Measurements from ENCODE around the gene RAE1. TPM values are rescaled to one million over a fixed set of nuclear protein-coding genes. Genes with fewer than 3 reads are reported as not detected.

The RAE1 gene
- total RNA-seq, 1 donor from 2014 or later = 21.1 TPM

DNA sequence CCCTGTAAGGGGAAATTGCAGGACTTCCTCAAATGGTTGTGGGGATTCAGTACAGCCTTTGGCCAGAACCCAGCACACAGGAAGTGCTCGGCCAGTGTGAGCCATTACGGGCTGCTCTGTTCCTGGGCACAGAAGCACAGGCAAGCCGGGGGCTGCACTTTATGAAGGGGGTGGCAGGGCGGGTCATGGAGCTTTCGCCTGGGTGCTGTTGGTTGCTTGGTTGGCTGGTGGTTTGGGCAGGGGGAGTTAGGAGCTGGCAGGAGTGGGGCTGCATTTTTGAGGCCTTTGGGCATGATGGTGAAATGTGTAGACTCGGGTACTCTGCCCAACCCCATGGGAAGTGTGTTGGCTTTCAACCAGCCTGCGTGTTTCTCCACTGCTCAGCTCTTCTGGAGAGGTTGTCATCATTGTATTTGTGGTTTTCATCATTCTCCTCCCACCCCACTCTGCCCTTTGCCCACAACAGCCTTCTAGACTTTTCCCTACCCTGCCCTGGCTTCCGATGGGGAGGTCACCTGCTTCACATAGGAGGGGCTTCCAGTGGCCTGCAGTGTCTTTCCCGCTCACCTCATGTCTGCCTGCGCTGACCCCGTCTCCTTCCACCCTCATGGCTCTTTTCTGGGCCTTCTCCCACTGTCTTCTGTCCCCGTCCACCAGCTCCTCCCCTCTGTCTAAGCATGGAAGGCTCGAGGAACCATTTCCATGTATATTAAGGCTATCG is 24.0 kb downstream of the RAE1 start:
- no peaks in the 10 kb centered on the region for H3K27me3 ChIP-seq
- no peak for TF ChIP-seq POLR2AphosphoS5 (IDR thresholded peaks at IDR 0.05; ENCODE audit: insufficient read depth in 1 of 2, low read depth in 1 of 2)
- TF ChIP-seq, protein P1, sequence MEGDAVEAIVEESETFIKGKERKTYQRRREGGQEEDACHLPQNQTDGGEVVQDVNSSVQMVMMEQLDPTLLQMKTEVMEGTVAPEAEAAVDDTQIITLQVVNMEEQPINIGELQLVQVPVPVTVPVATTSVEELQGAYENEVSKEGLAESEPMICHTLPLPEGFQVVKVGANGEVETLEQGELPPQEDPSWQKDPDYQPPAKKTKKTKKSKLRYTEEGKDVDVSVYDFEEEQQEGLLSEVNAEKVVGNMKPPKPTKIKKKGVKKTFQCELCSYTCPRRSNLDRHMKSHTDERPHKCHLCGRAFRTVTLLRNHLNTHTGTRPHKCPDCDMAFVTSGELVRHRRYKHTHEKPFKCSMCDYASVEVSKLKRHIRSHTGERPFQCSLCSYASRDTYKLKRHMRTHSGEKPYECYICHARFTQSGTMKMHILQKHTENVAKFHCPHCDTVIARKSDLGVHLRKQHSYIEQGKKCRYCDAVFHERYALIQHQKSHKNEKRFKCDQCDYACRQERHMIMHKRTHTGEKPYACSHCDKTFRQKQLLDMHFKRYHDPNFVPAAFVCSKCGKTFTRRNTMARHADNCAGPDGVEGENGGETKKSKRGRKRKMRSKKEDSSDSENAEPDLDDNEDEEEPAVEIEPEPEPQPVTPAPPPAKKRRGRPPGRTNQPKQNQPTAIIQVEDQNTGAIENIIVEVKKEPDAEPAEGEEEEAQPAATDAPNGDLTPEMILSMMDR (IDR thresholded peaks at IDR 0.05) = no peak
- no peak for TF ChIP-seq POLR2A (IDR thresholded peaks at IDR 0.05)
- peaks cover 0 to 80% of the 10 kb centered on the region in 2 donors for H3K36me3 ChIP-seq
- no peak for DNase-seq (ENCODE audit: extremely low spot score in 2 of 2)
- no peak overlapping the region for H3K4me3 ChIP-seq
- no peaks in the 10 kb centered on the region for H3K9me3 ChIP-seq
- intact Hi-C loops (cut with DNase I) = no loop called here
- no peak overlapping the region for H3K27ac ChIP-seq
- H3K4me1 ChIP-seq = no peaks in the 10 kb centered on the region

DNA sequence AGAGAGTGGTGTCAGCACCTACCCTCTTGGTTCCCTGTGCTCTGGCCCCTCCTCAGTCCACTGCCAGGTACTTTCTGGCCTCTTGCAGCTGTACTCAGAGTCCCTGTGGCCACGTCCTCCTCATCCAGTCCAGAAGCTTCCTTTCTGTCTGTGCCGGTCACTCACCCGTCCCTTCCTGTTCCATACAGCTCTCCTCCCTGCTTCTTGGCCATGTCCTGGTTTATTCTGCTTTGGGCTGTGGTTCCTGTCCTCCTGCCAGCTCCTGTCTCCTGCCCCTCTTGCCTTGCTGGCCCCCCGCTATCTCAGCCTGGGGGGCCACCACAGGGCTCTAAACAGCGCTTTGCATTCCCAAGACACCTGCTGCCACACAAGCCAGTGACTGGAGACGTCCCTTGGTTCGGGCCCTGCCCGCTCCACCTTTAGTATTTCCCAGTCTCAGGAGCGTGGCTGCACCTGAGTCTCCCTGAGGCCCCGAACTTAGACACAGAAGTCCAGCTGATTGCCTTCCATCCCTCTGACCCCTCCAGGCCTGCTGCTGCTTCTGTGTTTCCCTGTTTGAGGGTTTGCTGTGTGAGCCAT is 24.7 kb downstream of the RAE1 start:
- Histone ChIP-seq H3K9me3 (no peaks in the 10 kb centered on the region), H3K4me3 (no peak overlapping the region), H3K27me3 (no peaks in the 10 kb centered on the region), H3K4me1 (no peaks in the 10 kb centered on the region), H3K27ac (no peak overlapping the region), H3K36me3 (peaks cover 0 to 73% of the 10 kb centered on the region in 2 donors)
- DNase-seq (ENCODE audit: extremely low spot score in 2 of 2) = no peak
- no peak for TF ChIP-seq POLR2A (IDR thresholded peaks at IDR 0.05)
- TF ChIP-seq, protein P1 (IDR thresholded peaks at IDR 0.05) = no peak
- no peak for TF ChIP-seq POLR2AphosphoS5 (IDR thresholded peaks at IDR 0.05; ENCODE audit: insufficient read depth in 1 of 2, low read depth in 1 of 2)
- intact Hi-C loops (cut with DNase I) = no loop called here

DNA sequence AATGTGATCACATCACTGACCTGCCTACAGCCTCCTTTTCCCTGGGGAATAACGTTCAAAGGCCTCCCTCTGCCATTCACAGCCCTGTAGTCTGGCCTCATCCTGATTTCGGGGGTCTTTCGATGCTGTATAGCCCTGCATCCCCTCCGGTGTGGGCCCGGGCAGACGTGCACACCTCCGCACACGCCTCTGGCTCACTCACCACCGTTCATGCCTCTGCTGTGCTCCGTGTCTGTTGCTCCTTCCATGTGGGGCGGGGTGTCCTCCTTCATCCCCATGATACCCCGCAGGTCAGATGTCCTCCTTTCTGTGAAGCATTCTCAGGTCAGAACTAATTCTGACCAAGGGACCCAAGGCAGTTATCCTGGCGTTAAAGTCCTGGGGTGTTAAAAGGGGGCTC is 26.3 kb downstream of the RAE1 start:
- H3K4me1 ChIP-seq = no peaks in the 10 kb centered on the region
- DNase-seq (ENCODE audit: extremely low spot score in 2 of 2) = no peak
- H3K27ac ChIP-seq = no peak overlapping the region
- intact Hi-C loops (cut with DNase I) = no loop called here
- TF ChIP-seq POLR2AphosphoS5 (IDR thresholded peaks at IDR 0.05; ENCODE audit: insufficient read depth in 1 of 2, low read depth in 1 of 2) = no peak
- TF ChIP-seq, protein P1 (IDR thresholded peaks at IDR 0.05) = no peak
- no peak for TF ChIP-seq POLR2A (IDR thresholded peaks at IDR 0.05)
- no peaks in the 10 kb centered on the region for H3K9me3 ChIP-seq
- peaks cover 0 to 57% of the 10 kb centered on the region in 2 donors for H3K36me3 ChIP-seq
- no peaks in the 10 kb centered on the region for H3K27me3 ChIP-seq
- H3K4me3 ChIP-seq = no peak overlapping the region

DNA sequence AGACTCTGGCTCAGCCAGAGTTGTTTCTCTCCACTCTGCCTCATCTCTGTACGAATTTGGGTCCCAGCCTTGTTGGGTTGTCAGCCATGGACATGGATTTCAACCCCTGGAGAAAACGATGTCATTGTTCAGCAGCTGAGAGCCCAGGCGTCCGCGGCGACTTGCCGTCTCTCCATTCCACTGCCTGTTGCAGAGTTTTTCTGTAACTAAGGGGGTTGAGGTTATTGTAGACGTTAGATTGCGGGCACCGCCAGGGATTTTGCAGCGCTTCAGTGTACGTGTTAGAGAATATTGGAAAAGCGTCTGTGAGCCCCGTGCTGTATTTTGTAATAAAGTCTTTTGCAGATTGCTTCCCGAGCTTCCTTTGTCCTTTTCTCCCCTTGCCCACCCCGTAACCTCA is 27.1 kb downstream of the RAE1 start:
- H3K4me3 ChIP-seq = no peak overlapping the region
- intact Hi-C loops (cut with DNase I) = no loop called here
- peaks cover 0 to 52% of the 10 kb centered on the region in 2 donors for H3K36me3 ChIP-seq
- H3K27me3 ChIP-seq = no peaks in the 10 kb centered on the region
- DNase-seq (ENCODE audit: extremely low spot score in 2 of 2) = no peak
- H3K27ac ChIP-seq = no peak overlapping the region
- H3K9me3 ChIP-seq = no peaks in the 10 kb centered on the region
- H3K4me1 ChIP-seq = no peaks in the 10 kb centered on the region
- TF ChIP-seq POLR2AphosphoS5 (IDR thresholded peaks at IDR 0.05; ENCODE audit: insufficient read depth in 1 of 2, low read depth in 1 of 2) (no peak), POLR2A (IDR thresholded peaks at IDR 0.05) (no peak)
- TF ChIP-seq, protein P1 (IDR thresholded peaks at IDR 0.05) = no peak

DNA sequence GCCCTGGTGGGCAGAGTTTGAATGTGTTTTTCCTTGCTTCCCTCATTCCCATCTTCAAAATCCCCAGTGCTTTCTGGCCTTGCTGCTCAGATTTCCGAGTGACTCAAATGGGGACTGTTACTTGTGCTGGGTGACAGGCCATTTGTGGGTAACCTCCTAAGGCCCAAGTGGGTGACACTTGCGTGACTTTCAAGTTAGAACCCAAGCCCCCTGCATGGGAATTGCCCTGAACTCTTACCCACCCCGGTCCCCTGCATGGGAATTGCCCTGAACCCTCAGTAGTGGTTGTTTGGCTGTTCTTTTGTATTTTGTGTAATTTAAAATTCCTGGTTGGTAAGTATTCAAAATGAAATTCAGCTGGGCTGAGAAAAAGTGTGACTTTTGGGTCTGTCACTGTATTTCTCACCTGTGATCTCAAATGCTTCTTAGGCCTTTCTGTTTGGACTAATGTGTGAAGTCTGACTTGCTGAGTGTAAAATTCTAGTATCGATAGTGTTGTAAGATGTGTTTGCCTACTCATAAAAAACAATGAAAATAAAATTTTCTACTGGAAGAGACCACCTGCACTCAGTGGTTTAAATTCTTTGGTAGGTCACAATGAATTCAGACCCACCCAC is 27.7 kb downstream of the RAE1 start:
- DNase-seq (ENCODE audit: extremely low spot score in 2 of 2) = no peak
- Histone ChIP-seq H3K36me3 (peaks cover 0 to 46% of the 10 kb centered on the region in 2 donors), H3K27ac (no peak overlapping the region), H3K27me3 (no peaks in the 10 kb centered on the region), H3K9me3 (no peaks in the 10 kb centered on the region), H3K4me3 (no peak overlapping the region), H3K4me1 (no peaks in the 10 kb centered on the region)
- TF ChIP-seq POLR2AphosphoS5 (IDR thresholded peaks at IDR 0.05; ENCODE audit: insufficient read depth in 1 of 2, low read depth in 1 of 2) (no peak), POLR2A (IDR thresholded peaks at IDR 0.05) (no peak)
- TF ChIP-seq, protein P1 (IDR thresholded peaks at IDR 0.05) = no peak
- intact Hi-C loops (cut with DNase I) = no loop called here

All from vagina (tissue), 2 donors.